Cardiac muscle cell (in vitro differentiated cells and primary cell): ENCODE results near the gene USP22. TPM values are rescaled to one million over a fixed set of nuclear protein-coding genes. Genes with fewer than 3 reads are reported as not detected.
A peak's percentile ranks its signal among the peaks of the same experiment; 100 is the strongest.
"Not testable (repeated sequence)": the region's sequence is repeated elsewhere in the genome, so short reads cannot be mapped to it uniquely, and the experiment has no call there.

ENCODE experiments used
- DNase-seq, 2 donors: peaks; one replicate each; pipeline versions ENCODE4 v3.0.0 to v3.0.0-alpha.2; 2010 to 2017; ENCODE audit warnings: low read depth in 1 of 2, low spot score in 1 of 2
- H3K27ac ChIP-seq: fragments of 200-600 bp; sonication (generic); 2 replicates; pipeline ENCODE4 v1.5.1; 2016
- H3K27me3 ChIP-seq: fragments of 200-600 bp; sonication (generic); 2 replicates; pipeline ENCODE4 v1.6.0; 2016; ENCODE audit warnings: control low read depth
- H3K36me3 ChIP-seq: fragments of 200-600 bp; sonication (generic); 2 replicates; pipeline ENCODE4 v1.5.1; 2016; ENCODE audit warnings: control low read depth
- H3K4me1 ChIP-seq: fragments of 200-600 bp; sonication (generic); 2 replicates; pipeline ENCODE4 v1.8.1; 2017; ENCODE audit warnings: low read depth, mild to moderate bottlenecking, mixed run types
- H3K4me3 ChIP-seq: fragments of 200-600 bp; sonication (generic); 2 replicates; pipeline ENCODE4 v1.5.1; 2016; ENCODE audit warnings: mild to moderate bottlenecking
- H3K9me3 ChIP-seq: fragments of 200-600 bp; sonication (generic); 2 replicates; pipeline ENCODE4 v1.5.1; 2017; ENCODE audit warnings: low read depth, mild to moderate bottlenecking, control low read depth
- CTCF ChIP-seq: IDR thresholded peaks from 2 replicates; pipeline ENCODE4 v1.5.1; 2012; ENCODE audit warnings: low read depth, mild to moderate bottlenecking, low read length
- polyA plus RNA-seq: library from polyadenylated mRNA; unstranded; fragments of >200 nt; fragmentation: Nextera tagmentation; extraction: Ambion mirVana; gene quantifications from 2 replicates; pipeline ENCODE4 v1.2.1, GENCODE V29; 2016
- total RNA-seq: library from RNA; depleted of rRNA; stranded (reverse); fragments of >200 nt; gene quantifications from 2 replicates; pipeline ENCODE4 v1.2.3, GENCODE V29; 2016

USP22 gene
- total RNA-seq = 256 and 280 TPM in 2 replicates
- 153 and 182 TPM in 2 replicates for polyA plus RNA-seq

- no peak for TF ChIP-seq CTCF
- peak within 1 kb of the TSS; percentile 64 for H3K4me3 ChIP-seq
- H3K27ac ChIP-seq = peak within 1 kb of the TSS; percentile 100
- peaks cover 20% of the 10 kb centered on the region for H3K4me1 ChIP-seq
- H3K36me3 ChIP-seq = no peaks in the 10 kb centered on the region
- H3K9me3 ChIP-seq = no peaks in the 10 kb centered on the region
- peak in 1 of 2 donors; percentile 52 for DNase-seq
- H3K27me3 ChIP-seq = no peaks in the 10 kb centered on the region
Measured at GRCh38 chr17:21042458-21043295, at the start of gene USP22. Gene USP22 (minus strand): TSS chr17:21043011. CDS start chr17:21042835, 176 bp downstream.

- no peak for DNase-seq
- no peak for TF ChIP-seq CTCF
- no peaks in the 10 kb centered on the region for H3K9me3 ChIP-seq
- H3K27me3 ChIP-seq = no peaks in the 10 kb centered on the region
- no peak overlapping the region for H3K27ac ChIP-seq
- H3K36me3 ChIP-seq = no peaks in the 10 kb centered on the region
- H3K4me3 ChIP-seq = no peak overlapping the region
- H3K4me1 ChIP-seq = peaks cover 5% of the 10 kb centered on the region
Measured at GRCh38 chr17:21090902-21091618, 48.2 kb upstream of the USP22 start.

- no peak for TF ChIP-seq CTCF
- H3K36me3 ChIP-seq = no peaks in the 10 kb centered on the region
- DNase-seq = no peak
- H3K4me1 ChIP-seq = peaks cover 5% of the 10 kb centered on the region
- no peaks in the 10 kb centered on the region for H3K27me3 ChIP-seq
- H3K27ac ChIP-seq = no peak overlapping the region
- no peaks in the 10 kb centered on the region for H3K9me3 ChIP-seq
- H3K4me3 ChIP-seq = no peak overlapping the region
Measured at GRCh38 chr17:21089933-21090901, 47.4 kb upstream of the USP22 start.

- DNase-seq = no peak
- Histone ChIP-seq H3K27me3 (no peaks in the 10 kb centered on the region), H3K36me3 (no peaks in the 10 kb centered on the region), H3K4me3 (no peak overlapping the region), H3K4me1 (peaks cover 5% of the 10 kb centered on the region), H3K9me3 (no peaks in the 10 kb centered on the region), H3K27ac (no peak overlapping the region)
- TF ChIP-seq CTCF = no peak
Measured at GRCh38 chr17:21089145-21089544, 46.3 kb upstream of the USP22 start.

GRCh38 chr17:21085707-21086106 lies 42.9 kb upstream of the USP22 start:
- Histone ChIP-seq H3K36me3 (no peaks in the 10 kb centered on the region), H3K4me3 (no peak overlapping the region), H3K4me1 (no peaks in the 10 kb centered on the region), H3K27me3 (no peaks in the 10 kb centered on the region), H3K27ac (no peak overlapping the region), H3K9me3 (no peaks in the 10 kb centered on the region)
- no peak for DNase-seq
- no peak for TF ChIP-seq CTCF

GRCh38 chr17:21085280-21085679 lies 42.5 kb upstream of the USP22 start:
- H3K4me3 ChIP-seq, H3K9me3 ChIP-seq, DNase-seq, H3K27ac ChIP-seq, H3K27me3 ChIP-seq, H3K36me3 ChIP-seq, H3K4me1 ChIP-seq: not testable (repeated sequence)
